Esophagus squamous epithelium (tissue), 5 donors: Measurements from ENCODE around the gene SETD1B. TPM values are rescaled to one million over a fixed set of nuclear protein-coding genes. Genes with fewer than 3 reads are reported as not detected.
A peak's percentile ranks its signal among the peaks of the same experiment; 100 is the strongest.
"Not testable (repeated sequence)": the region's sequence is repeated elsewhere in the genome, so short reads cannot be mapped to it uniquely, and the experiment has no call there.

Source experiments
- DNase-seq: peaks from one replicate; lab custom pipeline; 2025; lab: John Stamatoyannopoulos, UW
- H3K27ac ChIP-seq, 4 donors: fragments of 200-600 bp; sonication (generic); one replicate each; pipeline ENCODE4 v1.5.1; 2016 to 2019; ENCODE audit warnings: mild to moderate bottlenecking in 1 of 4
- H3K27me3 ChIP-seq, 4 donors: fragments of 200-600 bp; sonication (generic); 1 replicate in 3 of 4; 2 replicates in 1 of 4; pipeline versions ENCODE4 v1.5.1 to v1.6.0; 2017 to 2021; ENCODE audit warnings: antibody characterized with exemption in 1 of 4
- H3K36me3 ChIP-seq, 3 donors: fragments of 200-600 bp; sonication (generic); one replicate each; pipeline ENCODE4 v1.5.1; 2016 to 2019
- H3K4me1 ChIP-seq, 3 donors: fragments of 200-600 bp; sonication (generic); one replicate each; pipeline ENCODE4 v1.5.1; 2017 to 2019
- H3K4me3 ChIP-seq, 4 donors: fragments of 200-600 bp; sonication (generic); 1 replicate in 3 of 4; 2 replicates in 1 of 4; pipeline ENCODE4 v1.5.1; 2016 to 2019; ENCODE audit warnings: mild to moderate bottlenecking in 2 of 4, moderate library complexity in 1 of 4
- H3K9me3 ChIP-seq, 3 donors: fragments of 200-600 bp; sonication (generic); one replicate each; pipeline ENCODE4 v1.5.1; 2016 to 2019
- POLR2A ChIP-seq, 4 donors: fragments of 450-650 bp; IDR thresholded peaks; one replicate each; pipeline ENCODE4 v1.6.1; 2017; ENCODE audit warnings: antibody characterized with exemption in 4 of 4, mild to moderate bottlenecking in 4 of 4, moderate library complexity in 3 of 4
- WGBS, 2 donors: methylation state at CpG; one replicate each; pipeline ENCODE4 v1.1.5; 2018; 5-methylcytosine and 5-hydroxymethylcytosine counted together
- intact Hi-C: fragments of 100-400 bp; cut with DNase I; formaldehyde crosslinking; loops from one replicate; pipeline ENCODE4 v1.15.0; 2022
- total RNA-seq, 4 donors: library from RNA; depleted of rRNA; stranded (reverse); fragments of >200 nt; gene quantifications; one replicate each; pipeline ENCODE4 v1.1.0, GENCODE V29; 2016
- TF ChIP-seq, protein P1 (sequence below), 6 experiments: fragments of 450-650 bp in 4 of 6; fragments of 200-600 bp in 2 of 6; sonication (generic) in 2 of 6; IDR thresholded peaks; one replicate each; pipeline ENCODE4 v1.5.1; 2016 to 2019; ENCODE audit warnings: antibody characterized with exemption in 6 of 6, mild to moderate bottlenecking in 4 of 6, moderate library complexity in 4 of 6
- donor health status: DM: yes; HTN: yes; CAD: no.

The SETD1B gene
- total RNA-seq, 4 donors from 2014 or later: 5.6 to 14.4 (median 10.6) TPM

GRCh38 chr12:121858318-121858661 is 54.5 kb downstream of the SETD1B start:
- 80 to 84% methylated on average over 8 to 9 of the region's 10 CpGs for WGBS, 2 donors
- H3K36me3 ChIP-seq: no peaks in the 10 kb centered on the region
- no peak for DNase-seq
- no peak overlapping the region for H3K4me3 ChIP-seq
- TF ChIP-seq POLR2A (IDR thresholded peaks at IDR 0.05): no peak
- TF ChIP-seq, protein P1, sequence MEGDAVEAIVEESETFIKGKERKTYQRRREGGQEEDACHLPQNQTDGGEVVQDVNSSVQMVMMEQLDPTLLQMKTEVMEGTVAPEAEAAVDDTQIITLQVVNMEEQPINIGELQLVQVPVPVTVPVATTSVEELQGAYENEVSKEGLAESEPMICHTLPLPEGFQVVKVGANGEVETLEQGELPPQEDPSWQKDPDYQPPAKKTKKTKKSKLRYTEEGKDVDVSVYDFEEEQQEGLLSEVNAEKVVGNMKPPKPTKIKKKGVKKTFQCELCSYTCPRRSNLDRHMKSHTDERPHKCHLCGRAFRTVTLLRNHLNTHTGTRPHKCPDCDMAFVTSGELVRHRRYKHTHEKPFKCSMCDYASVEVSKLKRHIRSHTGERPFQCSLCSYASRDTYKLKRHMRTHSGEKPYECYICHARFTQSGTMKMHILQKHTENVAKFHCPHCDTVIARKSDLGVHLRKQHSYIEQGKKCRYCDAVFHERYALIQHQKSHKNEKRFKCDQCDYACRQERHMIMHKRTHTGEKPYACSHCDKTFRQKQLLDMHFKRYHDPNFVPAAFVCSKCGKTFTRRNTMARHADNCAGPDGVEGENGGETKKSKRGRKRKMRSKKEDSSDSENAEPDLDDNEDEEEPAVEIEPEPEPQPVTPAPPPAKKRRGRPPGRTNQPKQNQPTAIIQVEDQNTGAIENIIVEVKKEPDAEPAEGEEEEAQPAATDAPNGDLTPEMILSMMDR (IDR thresholded peaks at IDR 0.05): no peak
- intact Hi-C loops: no loop called here
- peaks cover 0 to 25% (median 8%) of the 10 kb centered on the region in 3 donors for H3K4me1 ChIP-seq
- H3K27me3 ChIP-seq: peaks cover 0 to 5% (median 0%) of the 10 kb centered on the region in 4 donors
- no peaks in the 10 kb centered on the region for H3K9me3 ChIP-seq
- peak overlapping the region; percentile 65 to 88 (median 86) for H3K27ac ChIP-seq

- TF ChIP-seq, protein P1 (IDR thresholded peaks at IDR 0.05): no peak
- TF ChIP-seq POLR2A (IDR thresholded peaks at IDR 0.05): no peak
- Histone ChIP-seq H3K4me1 (peaks cover 0 to 25% (median 8%) of the 10 kb centered on the region in 3 donors), H3K4me3 (no peak within 1 kb of the TSS), H3K9me3 (no peaks in the 10 kb centered on the region), H3K36me3 (no peaks in the 10 kb centered on the region), H3K27ac (peak within 1 kb of the TSS; percentile 65 to 88 (median 86)), H3K27me3 (peaks cover 0 to 5% (median 0%) of the 10 kb centered on the region in 4 donors)
- no peak for DNase-seq
- WGBS, 2 donors: 69 to 74% methylated on average over 10 to 12 of the region's 16 CpGs
- intact Hi-C loops: no loop called here
Observed at GRCh38 chr12:121858662-121859572, 55.1 kb downstream of the SETD1B start, which contains the start of gene HPD. TSS of gene HPD (minus strand) at chr12:121858859. CDS start at chr12:121858823, 36 bp downstream.

DNA sequence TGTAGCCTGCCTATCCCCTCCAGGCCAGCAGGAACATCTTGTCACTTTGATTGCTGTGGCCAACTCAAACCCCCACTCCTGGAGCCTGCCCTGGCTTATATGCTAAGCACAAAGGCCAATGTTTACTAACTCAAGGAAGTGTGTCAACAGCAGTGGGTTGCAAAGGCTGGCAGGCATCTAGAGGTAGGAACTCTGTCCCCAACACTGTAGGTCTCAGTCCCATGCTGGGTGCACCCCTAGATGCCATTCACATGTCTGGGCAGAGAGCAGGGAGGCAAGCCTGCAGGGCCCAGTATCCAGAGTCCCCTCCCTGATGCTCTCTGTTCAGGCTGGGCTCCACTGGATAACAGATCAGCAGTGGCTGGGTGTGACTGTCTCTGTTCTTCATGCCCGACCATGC is 56.4 kb downstream of the SETD1B start:
- no CpG with 5 or more reads among the region's 1 CpG for WGBS, 2 donors
- no peaks in the 10 kb centered on the region for H3K9me3 ChIP-seq
- H3K27ac ChIP-seq: peak overlapping the region in 3 of 4 donors; percentile 85 to 88 (median 87)
- no peak overlapping the region for H3K4me3 ChIP-seq
- no peak for DNase-seq
- TF ChIP-seq, protein P1 (IDR thresholded peaks at IDR 0.05): no peak
- no peak for TF ChIP-seq POLR2A (IDR thresholded peaks at IDR 0.05)
- H3K4me1 ChIP-seq: peaks cover 0 to 25% (median 8%) of the 10 kb centered on the region in 3 donors
- no peaks in the 10 kb centered on the region for H3K36me3 ChIP-seq
- H3K27me3 ChIP-seq: no peaks in the 10 kb centered on the region
- intact Hi-C loops: no loop called here

DNA sequence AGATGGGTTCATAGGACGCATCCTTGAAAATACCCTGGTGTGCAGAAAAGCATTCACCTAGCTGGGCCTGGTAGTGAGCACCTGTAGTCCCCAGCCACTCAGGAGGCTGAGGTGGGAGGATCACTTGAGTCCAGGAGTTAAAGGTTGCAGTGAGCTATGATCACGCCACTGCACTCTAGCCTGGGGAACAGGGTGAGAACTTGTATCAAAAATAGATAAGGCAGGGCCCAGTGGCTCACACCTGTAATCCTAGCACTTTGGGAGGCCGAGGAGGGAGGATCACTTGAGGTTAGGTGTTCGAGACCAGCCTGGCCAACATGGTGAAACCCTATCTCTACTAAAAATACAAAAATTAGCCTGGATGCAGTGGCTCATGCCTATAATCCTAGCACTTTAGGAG is 56.9 kb downstream of the SETD1B start:
- WGBS, 2 donors: 83 to 89% methylated on average over 3 to 4 of the region's 4 CpGs

DNA sequence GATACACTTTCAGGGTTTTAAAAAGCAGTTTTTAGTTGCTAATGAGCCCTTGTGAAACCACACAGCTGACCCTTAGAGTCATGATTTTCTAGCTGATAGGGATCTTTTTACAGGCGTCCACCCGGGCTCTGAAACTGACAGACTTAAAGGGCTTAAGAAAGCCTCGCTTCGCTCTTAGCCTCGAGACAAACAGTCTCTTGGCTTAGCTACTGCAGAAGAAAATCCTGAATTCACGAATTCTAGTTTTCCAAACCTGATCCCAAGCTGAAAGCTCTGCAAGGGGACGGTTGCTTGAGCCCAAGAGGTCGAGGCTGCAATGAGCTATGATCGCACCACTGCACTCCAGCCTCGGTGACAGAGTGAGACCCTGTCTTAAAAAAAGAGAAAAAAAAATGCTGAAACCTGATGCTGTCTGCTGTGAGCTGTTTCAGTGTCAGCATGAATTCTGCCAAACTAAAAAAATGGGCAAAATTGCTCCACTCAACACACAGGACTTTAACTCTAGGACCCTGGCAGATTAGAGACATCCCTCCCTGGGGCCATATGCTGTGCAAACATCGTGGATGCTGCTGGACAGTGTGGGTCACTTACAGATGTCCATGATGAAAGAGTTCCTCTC is 57.9 kb downstream of the SETD1B start:
- H3K9me3 ChIP-seq: no peaks in the 10 kb centered on the region
- WGBS, 2 donors: 30 to 33% methylated on average over 6 to 11 of the region's 11 CpGs

More for the DNA sequence above, 56.9 kb downstream of the SETD1B start:
- H3K4me3 ChIP-seq, H3K9me3 ChIP-seq, H3K36me3 ChIP-seq, intact Hi-C loops, H3K27me3 ChIP-seq, DNase-seq: not testable (repeated sequence)
- peak overlapping the region in 2 of 4 donors; percentile 85 to 88 for H3K27ac ChIP-seq
- H3K4me1 ChIP-seq: peaks cover 0 to 25% (median 8%) of the 10 kb centered on the region in 3 donors

More for the DNA sequence above, 57.9 kb downstream of the SETD1B start:
- Histone ChIP-seq H3K36me3 (no peaks in the 10 kb centered on the region), H3K4me1 (peaks cover 0 to 25% (median 8%) of the 10 kb centered on the region in 3 donors), H3K4me3 (no peak overlapping the region), H3K27ac (peak overlapping the region in 3 of 4 donors; percentile 35 to 55 (median 36)), H3K27me3 (no peaks in the 10 kb centered on the region)
- DNase-seq: no peak
- TF ChIP-seq, protein P1 (IDR thresholded peaks at IDR 0.05): no peak
- no peak for TF ChIP-seq POLR2A (IDR thresholded peaks at IDR 0.05)
- intact Hi-C loops: no loop called here
